OCI-LY7 (cell line): ENCODE measurements around the gene TNKS2. TPM values are rescaled to one million over a fixed set of nuclear protein-coding genes. Genes with fewer than 3 reads are reported as not detected.

ENCODE experiments used
- BruUV-seq: library from RNA; stranded (reverse); fragments of 400-500 nt; replicated peaks from 2 replicates; lab custom pipeline; 2021; lab: Mats Ljungman, UMichigan
- CTCF ChIA-PET: fragments of 300-600 bp; sonication (Branson Sonifier 250); formaldehyde crosslinking; loops from one replicate; lab custom pipeline; 2022; ENCODE audit warnings: antibody characterized with exemption; ENCODE audit not compliant: unreplicated experiment; lab: Charles Lee
- POLR2A ChIA-PET: fragments of 300-600 bp; sonication (Branson Sonifier 250); formaldehyde crosslinking; loops from one replicate; lab custom pipeline; 2022; ENCODE audit warnings: antibody characterized with exemption; lab: Charles Lee
- DNase-seq: peaks from one replicate; pipeline ENCODE4 v3.0.0-alpha.2; 2015; ENCODE audit warnings: low spot score
- H2AFZ ChIP-seq: fragments of 200-600 bp; sonication (generic), shearing (Covaris generic); 2 replicates; pipeline ENCODE4 v1.6.1; 2014; ENCODE audit warnings: mild to moderate bottlenecking, antibody characterized with exemption, low read length, moderate library complexity
- H3K27ac ChIP-seq: fragments of 200-600 bp; sonication (generic); 2 replicates; pipeline ENCODE4 v1.5.1; 2014; ENCODE audit warnings: mixed run types, low read depth, mild to moderate bottlenecking, moderate library complexity, low read length, inconsistent platforms; ENCODE audit not compliant: poor library complexity, severe bottlenecking
- H3K36me3 ChIP-seq: fragments of 200-600 bp; sonication (generic); 2 replicates; pipeline ENCODE4 v1.6.1; 2014; ENCODE audit warnings: mild to moderate bottlenecking, antibody characterized with exemption, low read length, moderate library complexity, mixed read lengths; ENCODE audit not compliant: insufficient read depth
- H3K4me1 ChIP-seq: fragments of 200-600 bp; sonication (generic); 2 replicates; pipeline ENCODE4 v1.5.1; 2014; ENCODE audit warnings: mild to moderate bottlenecking, low read length; ENCODE audit not compliant: insufficient read depth, poor library complexity, severe bottlenecking
- H3K4me2 ChIP-seq: fragments of 200-600 bp; sonication (generic); 2 replicates; pipeline ENCODE4 v1.6.1; 2014; ENCODE audit warnings: mild to moderate bottlenecking, low read length
- H3K4me3 ChIP-seq: fragments of 200-600 bp; sonication (generic); 2 replicates; pipeline ENCODE4 v1.5.1; 2014; ENCODE audit warnings: mild to moderate bottlenecking, low read depth, low read length; ENCODE audit not compliant: poor library complexity, severe bottlenecking
- H3K79me2 ChIP-seq: fragments of 200-600 bp; sonication (generic); 2 replicates; pipeline ENCODE4 v1.6.1; 2016; ENCODE audit warnings: low read depth, mild to moderate bottlenecking, low read length, moderate library complexity, mixed read lengths; ENCODE audit not compliant: insufficient read depth
- H3K9me2 ChIP-seq: fragments of 200-600 bp; sonication (generic); 2 replicates; pipeline ENCODE4 v1.6.1; 2016; ENCODE audit warnings: mild to moderate bottlenecking, low read length, mixed read lengths; ENCODE audit not compliant: insufficient read depth
- H3K9me3 ChIP-seq: fragments of 200-600 bp; sonication (generic); 2 replicates; pipeline ENCODE4 v1.6.1; 2014; ENCODE audit warnings: mild to moderate bottlenecking, mixed run types, low read length, mixed read lengths
- H4K20me1 ChIP-seq: fragments of 200-600 bp; sonication (generic); 2 replicates; pipeline ENCODE4 v1.6.1; 2014; ENCODE audit warnings: mild to moderate bottlenecking, antibody characterized with exemption, low read length, moderate library complexity, mixed read lengths; ENCODE audit not compliant: insufficient read depth
- CTCF ChIP-seq: fragments of 200-600 bp; sonication (generic); conservative IDR thresholded peaks from 2 replicates; pipeline ENCODE4 v1.5.1; 2014; ENCODE audit warnings: mild to moderate bottlenecking, antibody characterized with exemption, low read length, moderate library complexity, mixed read lengths
- EZH2phosphoT487 ChIP-seq: fragments of 200-600 bp; sonication (generic); IDR thresholded peaks from 2 replicates; pipeline ENCODE4 v1.6.1; 2018; ENCODE audit warnings: low read depth, borderline replicate concordance, mild to moderate bottlenecking, mixed run types, antibody characterized with exemption, low read length, moderate library complexity, mixed read lengths
- intact Hi-C: fragments of 100-400 bp; cut with micrococcal nuclease; formaldehyde crosslinking; loops from one replicate; pipeline ENCODE4 v1.10.0; 2022; ENCODE audit not compliant: unreplicated experiment
- total RNA-seq, 2 experiments: library from RNA; depleted of rRNA in 1 of 2; stranded (reverse); fragments of >200 nt in 1 of 2; shearing (Covaris generic) in 1 of 2; gene quantifications; 2 replicates each; pipeline ENCODE4 v1.2.3, GENCODE V29; 2014 to 2022

Gene TNKS2
- total RNA-seq, 2 experiments from 2014 or later, result 20.0 to 31.3 TPM

GRCh38 chr10:91887272-91888076, 89.2 kb downstream of the TNKS2 start:
- Histone ChIP-seq H3K36me3 (no peaks in the 10 kb centered on the region), H4K20me1 (no peaks in the 10 kb centered on the region), H3K9me2 (no peaks in the 10 kb centered on the region), H3K4me3 (no peak overlapping the region), H3K27ac (no peak overlapping the region), H3K9me3 (no peaks in the 10 kb centered on the region), H3K4me1 (no peaks in the 10 kb centered on the region), H3K79me2 (no peaks in the 10 kb centered on the region), H3K4me2 (peak overlapping the region; percentile 37; the same call in 1 of the 2 replicates), H2AFZ (no peak overlapping the region; the same call in 1 of the 2 replicates)
- POLR2A ChIA-PET, result interaction anchor here (0.6 kb wide), 1 partner anchor 636 kb away, joined by 4 read pairs; no protein-coding TSS in a partner anchor
- no peak for DNase-seq
- intact Hi-C loops, result no loop called here
- TF ChIP-seq CTCF, result no peak
- no TSS peak for BruUV-seq
- CTCF ChIA-PET, result no interaction called here

- ChIA-PET POLR2A (no interaction called here), CTCF (no interaction called here)
- TF ChIP-seq EZH2phosphoT487 (no peak), CTCF (no peak)
- no peaks in the 10 kb centered on the region for H4K20me1 ChIP-seq
- H2AFZ ChIP-seq, result no peak overlapping the region
- DNase-seq, result no peak
- H3K36me3 ChIP-seq, result no peaks in the 10 kb centered on the region
- no peaks in the 10 kb centered on the region for H3K79me2 ChIP-seq
- H3K4me3 ChIP-seq, result no peak overlapping the region
- H3K4me2 ChIP-seq, result no peak overlapping the region
- no peaks in the 10 kb centered on the region for H3K9me2 ChIP-seq
- H3K27ac ChIP-seq, result no peak overlapping the region
- intact Hi-C loops, result no loop called here
- no peaks in the 10 kb centered on the region for H3K9me3 ChIP-seq
- no peaks in the 10 kb centered on the region for H3K4me1 ChIP-seq
- no TSS peak for BruUV-seq
These were observed 93.1 kb downstream of the TNKS2 start for GRCh38 chr10:91891125-91892001.
